Cortex of kidney (tissue), 1 donor: ENCODE data around the gene MVP.

Experiments used
- DNase-seq: peaks from one replicate; lab custom pipeline; 2025; lab: John Stamatoyannopoulos, UW

MVP gene

GRCh38 chr16:29804455-29805231 lies 15.6 kb upstream of the MVP start:
- DNase-seq, result no peak

- peak; percentile 59 for DNase-seq
These were observed 14.8 kb upstream of the MVP start for GRCh38 chr16:29805232-29806098.

GRCh38 chr16:29806099-29806579 lies 14.1 kb upstream of the MVP start, which contains the start of gene MAZ:
MAZ (plus strand) TSS chr16:29806529; CDS start chr16:29806702, 173 bp downstream.
- no peak for DNase-seq

DNA sequence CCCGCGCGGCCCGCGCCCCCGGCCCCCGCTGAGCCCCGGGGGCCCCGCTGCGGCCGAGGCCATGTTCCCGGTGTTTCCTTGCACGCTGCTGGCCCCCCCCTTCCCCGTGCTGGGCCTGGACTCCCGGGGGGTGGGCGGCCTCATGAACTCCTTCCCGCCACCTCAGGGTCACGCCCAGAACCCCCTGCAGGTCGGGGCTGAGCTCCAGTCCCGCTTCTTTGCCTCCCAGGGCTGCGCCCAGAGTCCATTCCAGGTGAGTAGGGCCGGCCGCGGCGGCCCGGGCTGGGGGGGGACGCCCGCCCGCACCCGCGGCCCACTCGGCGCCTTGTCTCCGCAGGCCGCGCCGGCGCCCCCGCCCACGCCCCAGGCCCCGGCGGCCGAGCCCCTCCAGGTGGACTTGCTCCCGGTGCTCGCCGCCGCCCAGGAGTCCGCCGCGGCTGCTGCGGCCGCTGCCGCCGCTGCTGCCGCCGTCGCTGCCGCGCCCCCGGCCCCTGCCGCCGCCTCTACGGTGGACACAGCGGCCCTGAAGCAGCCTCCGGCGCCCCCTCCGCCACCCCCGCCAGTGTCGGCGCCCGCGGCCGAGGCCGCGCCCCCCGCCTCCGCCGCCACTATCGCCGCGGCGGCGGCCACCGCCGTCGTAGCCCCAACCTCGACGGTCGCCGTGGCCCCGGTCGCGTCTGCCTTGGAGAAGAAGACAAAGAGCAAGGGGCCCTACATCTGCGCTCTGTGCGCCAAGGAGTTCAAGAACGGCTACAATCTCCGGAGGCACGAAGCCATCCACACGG lies 13.4 kb upstream of the MVP start:
- DNase-seq, result no peak

DNA sequence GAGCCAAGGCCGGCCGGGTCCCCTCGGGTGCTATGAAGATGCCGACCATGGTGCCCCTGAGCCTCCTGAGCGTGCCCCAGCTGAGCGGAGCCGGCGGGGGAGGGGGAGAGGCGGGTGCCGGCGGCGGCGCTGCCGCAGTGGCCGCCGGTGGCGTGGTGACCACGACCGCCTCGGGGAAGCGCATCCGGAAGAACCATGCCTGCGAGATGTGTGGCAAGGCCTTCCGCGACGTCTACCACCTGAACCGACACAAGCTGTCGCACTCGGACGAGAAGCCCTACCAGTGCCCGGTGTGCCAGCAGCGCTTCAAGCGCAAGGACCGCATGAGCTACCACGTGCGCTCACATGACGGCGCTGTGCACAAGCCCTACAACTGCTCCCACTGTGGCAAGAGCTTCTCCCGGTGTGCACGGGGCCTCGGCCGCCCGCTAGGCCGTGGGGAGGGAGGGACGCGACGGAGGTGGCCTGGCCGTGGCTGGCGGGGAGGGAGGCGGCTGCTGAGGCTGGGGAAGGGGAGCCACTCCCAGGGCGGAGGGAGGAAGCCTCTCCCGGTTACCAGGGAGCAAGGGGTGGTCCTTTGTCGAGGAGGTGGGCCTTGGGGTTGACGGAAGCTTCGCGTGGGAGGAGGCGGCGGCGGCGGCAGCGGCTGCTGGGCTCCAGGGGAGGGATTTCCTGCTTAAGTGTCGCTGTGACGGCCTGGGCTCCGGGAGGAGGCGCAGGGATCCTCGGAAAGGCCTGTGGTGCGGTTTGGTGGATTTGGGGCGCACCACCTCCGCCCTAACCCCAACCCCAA lies 12.6 kb upstream of the MVP start:
- DNase-seq, result no peak

GRCh38 chr16:29808219-29808900 lies 11.9 kb upstream of the MVP start:
- DNase-seq, result no peak

DNA sequence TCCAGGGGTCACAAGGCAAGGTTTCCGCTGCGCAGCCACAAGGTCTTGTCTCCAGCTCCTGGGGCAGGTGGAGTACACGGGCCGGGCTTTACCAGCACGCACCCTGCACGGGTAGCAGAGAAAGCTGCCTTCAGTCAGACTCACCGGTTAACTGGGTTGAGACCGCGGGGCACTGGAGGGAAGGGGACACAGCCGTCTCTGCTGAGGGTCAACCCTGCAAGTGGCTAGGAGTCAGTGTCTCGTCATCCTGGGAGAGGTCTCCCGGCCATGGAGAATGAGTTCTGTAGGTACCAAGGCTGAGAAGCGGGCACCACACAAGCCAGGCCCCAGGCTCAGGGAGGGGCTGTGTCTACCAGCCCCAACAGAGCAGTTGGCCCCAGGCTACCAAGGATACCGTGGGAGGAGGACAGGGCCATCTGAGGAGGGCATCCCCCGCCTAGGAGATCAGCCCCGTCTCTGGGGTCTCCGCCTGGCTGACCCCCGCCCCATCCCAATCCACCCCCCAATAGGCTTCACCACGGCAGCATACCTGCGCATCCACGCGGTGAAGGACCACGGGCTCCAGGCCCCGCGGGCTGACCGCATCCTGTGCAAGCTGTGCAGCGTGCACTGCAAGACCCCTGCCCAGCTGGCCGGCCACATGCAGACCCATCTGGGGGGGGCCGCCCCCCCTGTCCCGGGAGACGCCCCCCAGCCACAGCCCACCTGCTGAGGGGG lies 11.1 kb upstream of the MVP start:
- no peak for DNase-seq

DNA sequence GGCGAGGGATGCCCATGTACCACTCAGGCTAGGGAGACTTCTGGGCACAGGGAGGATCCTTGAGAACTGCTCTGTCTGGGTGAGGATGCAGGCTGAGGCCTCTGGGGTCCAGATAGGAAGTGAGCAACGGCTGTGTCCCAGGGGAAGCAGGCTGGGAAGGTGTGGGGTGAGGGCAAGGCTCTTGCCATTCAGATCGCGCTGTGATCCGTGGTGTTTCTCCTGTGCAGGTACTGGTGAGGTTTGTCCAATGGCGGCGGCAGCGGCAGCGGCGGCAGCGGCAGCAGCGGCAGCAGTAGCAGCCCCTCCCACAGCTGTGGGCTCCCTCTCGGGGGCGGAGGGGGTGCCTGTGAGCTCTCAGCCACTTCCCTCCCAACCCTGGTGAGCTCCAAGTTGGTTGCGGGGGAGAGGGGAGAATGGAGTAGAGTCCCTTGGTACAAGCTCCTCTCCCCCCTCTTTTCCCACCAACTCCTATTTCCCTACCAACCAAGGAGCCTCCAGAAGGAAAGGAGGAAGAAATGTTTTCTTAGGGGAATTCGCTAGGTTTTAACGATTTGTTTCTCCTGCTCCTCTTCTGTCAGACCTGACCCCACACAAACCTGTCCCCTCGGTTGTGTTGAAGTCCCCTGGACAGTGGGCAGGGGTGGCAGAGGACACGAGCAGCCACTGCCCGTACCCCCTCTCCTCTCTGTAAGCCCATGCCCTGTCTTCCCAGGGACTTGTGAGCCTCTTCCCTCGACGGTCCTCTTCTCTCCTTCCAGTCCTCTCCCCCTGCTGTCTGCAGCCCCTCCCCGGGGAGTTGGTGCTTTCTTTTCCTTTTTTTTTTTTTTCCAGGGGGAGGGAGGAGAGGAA lies 10.2 kb upstream of the MVP start:
- DNase-seq, result no peak

GRCh38 chr16:29810699-29811169 lies 9.5 kb upstream of the MVP start:
- no peak for DNase-seq

GRCh38 chr16:29811170-29811895 lies 8.9 kb upstream of the MVP start:
- no peak for DNase-seq

GRCh38 chr16:29811896-29812665 lies 8.2 kb upstream of the MVP start, which contains the start of gene PRRT2:
PRRT2 (plus strand) TSS chr16:29812193; CDS start chr16:29813055, 862 bp downstream.
- DNase-seq, result no peak

DNA sequence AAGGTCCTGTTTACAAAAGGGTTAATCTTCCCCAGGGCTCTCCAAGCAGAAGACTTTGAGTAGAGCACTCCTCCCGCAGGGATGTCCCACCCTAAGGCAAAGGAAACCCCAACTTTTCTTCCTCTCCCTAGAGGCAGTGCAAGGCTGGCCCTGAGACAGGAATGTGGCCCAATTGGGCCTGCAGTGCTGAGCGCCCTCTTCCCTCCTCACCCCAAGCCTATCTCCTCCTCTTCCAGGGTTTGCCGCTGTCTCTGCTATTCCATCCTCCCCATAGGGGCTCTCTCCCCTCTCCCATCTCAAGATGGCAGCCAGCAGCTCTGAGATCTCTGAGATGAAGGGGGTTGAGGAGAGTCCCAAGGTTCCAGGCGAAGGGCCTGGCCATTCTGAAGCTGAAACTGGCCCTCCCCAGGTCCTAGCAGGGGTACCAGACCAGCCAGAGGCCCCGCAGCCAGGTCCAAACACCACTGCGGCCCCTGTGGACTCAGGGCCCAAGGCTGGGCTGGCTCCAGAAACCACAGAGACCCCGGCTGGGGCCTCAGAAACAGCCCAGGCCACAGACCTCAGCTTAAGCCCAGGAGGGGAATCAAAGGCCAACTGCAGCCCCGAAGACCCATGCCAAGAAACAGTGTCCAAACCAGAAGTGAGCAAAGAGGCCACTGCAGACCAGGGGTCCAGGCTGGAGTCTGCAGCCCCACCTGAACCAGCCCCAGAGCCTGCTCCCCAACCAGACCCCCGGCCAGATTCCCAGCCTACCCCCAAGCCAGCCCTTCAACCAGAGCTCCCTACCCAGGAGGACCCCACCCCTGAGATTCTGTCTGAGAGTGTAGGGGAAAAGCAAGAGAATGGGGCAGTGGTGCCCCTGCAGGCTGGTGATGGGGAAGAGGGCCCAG lies 7.3 kb upstream of the MVP start:
- no peak for DNase-seq

DNA sequence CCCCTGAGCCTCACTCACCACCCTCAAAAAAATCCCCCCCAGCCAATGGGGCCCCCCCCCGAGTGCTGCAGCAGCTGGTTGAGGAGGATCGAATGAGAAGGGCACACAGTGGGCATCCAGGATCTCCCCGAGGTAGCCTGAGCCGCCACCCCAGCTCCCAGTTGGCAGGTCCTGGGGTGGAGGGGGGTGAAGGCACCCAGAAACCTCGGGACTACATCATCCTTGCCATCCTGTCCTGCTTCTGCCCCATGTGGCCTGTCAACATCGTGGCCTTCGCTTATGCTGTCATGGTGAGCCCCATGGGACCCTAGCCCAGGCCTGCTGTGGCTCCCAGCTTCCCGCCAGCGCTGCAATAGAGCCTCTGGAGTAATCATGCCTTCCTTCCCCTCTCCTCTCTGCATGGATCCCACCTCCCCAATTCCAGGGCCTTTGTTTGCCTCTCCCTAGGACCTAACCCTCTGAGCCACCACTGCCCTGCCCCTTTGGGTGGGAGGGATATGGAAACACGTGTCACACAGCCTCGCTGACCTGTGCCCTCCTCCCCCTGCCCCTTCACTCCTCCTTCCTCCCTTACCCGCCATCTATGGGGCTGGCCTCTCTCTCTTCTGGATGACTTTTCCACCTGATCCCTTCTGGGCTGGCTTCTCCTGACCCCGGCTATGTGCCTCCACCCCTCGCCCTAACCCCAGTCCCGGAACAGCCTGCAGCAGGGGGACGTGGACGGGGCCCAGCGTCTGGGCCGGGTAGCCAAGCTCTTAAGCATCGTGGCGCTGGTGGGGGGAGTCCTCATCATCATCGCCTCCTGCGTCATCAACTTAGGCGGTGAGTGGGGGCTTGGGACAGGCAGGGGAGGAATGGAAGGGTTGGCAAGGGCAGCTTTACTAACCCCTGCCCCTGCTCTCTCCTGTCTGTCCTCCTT lies 6.4 kb upstream of the MVP start:
- no peak for DNase-seq

DNA sequence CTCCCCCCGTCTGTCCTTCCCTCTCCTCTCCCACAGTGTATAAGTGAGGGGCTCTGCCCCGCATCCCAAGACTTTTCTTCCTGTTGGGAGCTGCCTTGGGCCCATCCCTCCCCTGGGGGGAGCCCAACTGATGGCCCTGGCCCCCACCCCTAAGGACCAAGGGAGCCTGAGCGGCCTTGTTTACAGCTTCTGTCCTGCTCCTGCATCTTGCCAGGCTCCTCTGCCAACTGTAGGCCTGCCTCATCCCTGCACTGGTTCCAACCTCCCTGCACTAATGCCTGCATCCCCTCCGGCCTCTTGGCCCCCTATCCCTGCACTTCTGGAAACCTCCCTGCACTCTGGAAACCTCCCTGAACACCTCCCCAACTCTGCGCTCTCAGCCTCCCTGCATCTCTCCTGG lies 5.7 kb upstream of the MVP start:
- DNase-seq, result no peak

DNA sequence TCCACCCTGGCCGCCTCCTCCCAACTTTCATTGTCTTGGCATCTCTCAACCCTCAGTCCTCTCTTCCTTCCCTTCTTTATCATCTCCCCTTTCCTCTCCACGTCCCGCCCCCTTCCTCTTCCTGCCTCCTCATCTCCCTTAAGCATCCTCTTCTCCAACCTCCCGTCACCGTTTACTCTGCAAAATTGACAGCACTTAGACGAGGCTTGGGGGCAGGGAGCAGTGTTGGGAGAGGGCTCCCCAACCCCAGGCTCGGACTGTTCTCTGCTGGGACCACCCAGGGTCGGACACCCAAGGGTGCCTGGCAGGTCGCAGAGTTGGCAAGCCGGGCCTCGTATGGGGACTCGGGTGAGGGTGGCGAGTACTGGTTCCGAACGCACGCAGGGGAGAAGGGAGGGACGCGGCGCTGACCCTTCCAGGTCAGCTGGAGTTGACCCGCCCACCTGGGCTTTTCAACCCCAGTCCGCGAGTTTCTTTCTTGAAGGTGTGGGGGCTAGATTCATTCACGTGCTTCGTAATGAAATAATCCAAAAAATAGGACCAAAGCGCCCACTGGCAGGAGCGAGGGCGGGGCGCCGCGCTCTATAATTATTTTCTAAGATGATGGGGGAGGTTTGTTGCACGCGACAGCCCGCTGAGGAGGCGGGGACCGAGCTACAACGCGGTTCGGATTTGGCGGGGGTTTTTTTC lies 5.1 kb upstream of the MVP start:
- no peak for DNase-seq
